ENCODE data around the gene GATA5. TPM values are rescaled to one million over a fixed set of nuclear protein-coding genes. Genes with fewer than 3 reads are reported as not detected.

GATA5 gene
- total RNA-seq, 1 experiment from 2014 or later, result not detected

DNA sequence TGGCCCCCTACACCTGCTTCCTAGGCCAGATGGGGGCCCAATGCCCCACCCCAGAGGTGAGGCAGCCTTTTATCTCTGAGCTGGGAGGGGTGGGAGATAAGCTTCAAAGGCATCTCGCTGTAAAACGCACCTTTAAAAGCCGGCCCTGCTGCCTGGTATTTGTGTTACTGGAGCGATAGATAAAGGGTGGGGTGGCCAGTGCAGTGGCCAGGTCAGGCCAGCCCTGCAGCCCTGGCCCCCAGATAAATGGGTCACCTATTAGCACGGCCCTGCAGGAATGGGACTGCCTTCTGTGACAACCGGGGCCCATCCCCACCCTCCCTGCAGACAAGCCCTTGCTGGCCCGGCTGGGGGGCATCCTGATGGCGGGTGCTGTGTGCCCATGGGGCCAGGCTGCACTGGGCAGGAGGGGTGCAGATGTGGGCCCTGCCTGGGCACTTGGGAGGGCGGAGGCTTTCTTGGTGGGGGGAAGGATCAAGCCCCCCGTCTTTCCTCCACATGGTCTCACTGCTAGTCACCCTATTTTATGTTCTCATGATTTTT is 45.4 kb downstream of the GATA5 start:
- Mint-ChIP-seq H3K27me3 (ENCODE audit: unreplicated experiment) (peaks cover 44% of the 10 kb centered on the region), H3K9me3 (ENCODE audit: low read depth, unreplicated experiment) (no peaks in the 10 kb centered on the region), H3K36me3 (ENCODE audit: insufficient read depth, unreplicated experiment) (peaks cover 24% of the 10 kb centered on the region), H3K4me1 (ENCODE audit: low read depth, unreplicated experiment) (peaks cover 43% of the 10 kb centered on the region), H3K27ac (ENCODE audit: unreplicated experiment) (no peak overlapping the region), H3K4me3 (ENCODE audit: low read depth, unreplicated experiment) (no peak overlapping the region)
- CTCF ChIA-PET, result interaction anchor here (0.8 to 1.1 kb wide), 2 partner anchors 48 to 193 kb away, joined by 3 to 4 read pairs; no protein-coding TSS in a partner anchor
- no TSS peak for BruUV-seq (replicated peaks)
- DNase-seq, result no peak
- intact Hi-C loops (cut with micrococcal nuclease; ENCODE audit: unreplicated experiment), result no loop called here
- TF ChIP-seq, protein P1, sequence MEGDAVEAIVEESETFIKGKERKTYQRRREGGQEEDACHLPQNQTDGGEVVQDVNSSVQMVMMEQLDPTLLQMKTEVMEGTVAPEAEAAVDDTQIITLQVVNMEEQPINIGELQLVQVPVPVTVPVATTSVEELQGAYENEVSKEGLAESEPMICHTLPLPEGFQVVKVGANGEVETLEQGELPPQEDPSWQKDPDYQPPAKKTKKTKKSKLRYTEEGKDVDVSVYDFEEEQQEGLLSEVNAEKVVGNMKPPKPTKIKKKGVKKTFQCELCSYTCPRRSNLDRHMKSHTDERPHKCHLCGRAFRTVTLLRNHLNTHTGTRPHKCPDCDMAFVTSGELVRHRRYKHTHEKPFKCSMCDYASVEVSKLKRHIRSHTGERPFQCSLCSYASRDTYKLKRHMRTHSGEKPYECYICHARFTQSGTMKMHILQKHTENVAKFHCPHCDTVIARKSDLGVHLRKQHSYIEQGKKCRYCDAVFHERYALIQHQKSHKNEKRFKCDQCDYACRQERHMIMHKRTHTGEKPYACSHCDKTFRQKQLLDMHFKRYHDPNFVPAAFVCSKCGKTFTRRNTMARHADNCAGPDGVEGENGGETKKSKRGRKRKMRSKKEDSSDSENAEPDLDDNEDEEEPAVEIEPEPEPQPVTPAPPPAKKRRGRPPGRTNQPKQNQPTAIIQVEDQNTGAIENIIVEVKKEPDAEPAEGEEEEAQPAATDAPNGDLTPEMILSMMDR (IDR thresholded peaks at IDR 0.05; ENCODE audit: unreplicated experiment), result no peak

DNA sequence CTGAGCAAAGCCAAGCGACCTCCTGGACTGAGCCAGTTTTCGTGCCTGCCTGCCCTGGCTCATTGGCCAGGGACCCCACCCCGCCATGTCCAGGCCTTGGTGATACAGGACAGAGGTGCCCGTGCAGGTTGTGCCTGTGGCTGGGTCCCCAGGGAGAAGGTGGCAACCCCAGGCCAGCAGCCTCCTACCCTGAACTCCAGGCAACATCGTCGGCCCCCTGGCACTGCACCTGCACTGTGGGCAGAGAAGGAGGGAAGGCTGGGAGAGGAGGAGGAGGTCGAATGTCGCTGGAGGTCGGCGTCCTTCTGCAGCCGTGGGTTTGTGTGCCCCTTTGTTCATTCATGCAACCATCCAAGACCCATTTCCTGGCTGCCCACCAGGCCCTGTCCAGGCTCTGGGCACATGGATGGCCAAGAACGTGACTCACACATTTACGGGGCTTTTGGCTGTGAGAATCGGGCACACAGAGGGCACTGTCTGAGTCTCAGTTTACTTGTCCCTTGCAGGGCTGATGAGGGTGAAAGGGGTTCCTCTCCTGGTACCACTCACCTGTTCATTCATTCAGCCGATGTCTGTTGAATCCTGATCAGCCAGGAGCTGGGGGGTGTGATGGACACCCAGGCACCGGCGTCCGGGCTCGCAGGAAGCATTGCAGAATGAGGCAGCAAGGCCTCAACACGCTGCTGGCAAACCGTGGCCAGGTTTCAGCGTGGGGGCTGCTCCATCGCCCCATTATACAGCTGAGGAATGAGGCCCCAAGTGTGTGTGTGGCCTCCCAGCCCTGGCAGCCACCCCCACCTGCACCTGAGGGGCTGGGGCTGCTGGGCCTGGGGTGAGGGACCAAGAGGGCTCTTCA is 46.1 kb downstream of the GATA5 start:
- Mint-ChIP-seq H3K9me3 (ENCODE audit: low read depth, unreplicated experiment) (no peaks in the 10 kb centered on the region), H3K27ac (ENCODE audit: unreplicated experiment) (no peak overlapping the region), H3K4me1 (ENCODE audit: low read depth, unreplicated experiment) (peaks cover 44% of the 10 kb centered on the region), H3K27me3 (ENCODE audit: unreplicated experiment) (peaks cover 37% of the 10 kb centered on the region), H3K36me3 (ENCODE audit: insufficient read depth, unreplicated experiment) (peaks cover 24% of the 10 kb centered on the region), H3K4me3 (ENCODE audit: low read depth, unreplicated experiment) (no peak overlapping the region)
- CTCF ChIA-PET, result interaction anchor here (0.8 kb wide), 1 partner anchor 48 kb away, joined by 3 read pairs; no protein-coding TSS in a partner anchor
- BruUV-seq (replicated peaks), result no TSS peak
- DNase-seq, result no peak
- intact Hi-C loops (cut with micrococcal nuclease; ENCODE audit: unreplicated experiment), result no loop called here
- TF ChIP-seq, protein P1 (IDR thresholded peaks at IDR 0.05; ENCODE audit: unreplicated experiment), result no peak

DNA sequence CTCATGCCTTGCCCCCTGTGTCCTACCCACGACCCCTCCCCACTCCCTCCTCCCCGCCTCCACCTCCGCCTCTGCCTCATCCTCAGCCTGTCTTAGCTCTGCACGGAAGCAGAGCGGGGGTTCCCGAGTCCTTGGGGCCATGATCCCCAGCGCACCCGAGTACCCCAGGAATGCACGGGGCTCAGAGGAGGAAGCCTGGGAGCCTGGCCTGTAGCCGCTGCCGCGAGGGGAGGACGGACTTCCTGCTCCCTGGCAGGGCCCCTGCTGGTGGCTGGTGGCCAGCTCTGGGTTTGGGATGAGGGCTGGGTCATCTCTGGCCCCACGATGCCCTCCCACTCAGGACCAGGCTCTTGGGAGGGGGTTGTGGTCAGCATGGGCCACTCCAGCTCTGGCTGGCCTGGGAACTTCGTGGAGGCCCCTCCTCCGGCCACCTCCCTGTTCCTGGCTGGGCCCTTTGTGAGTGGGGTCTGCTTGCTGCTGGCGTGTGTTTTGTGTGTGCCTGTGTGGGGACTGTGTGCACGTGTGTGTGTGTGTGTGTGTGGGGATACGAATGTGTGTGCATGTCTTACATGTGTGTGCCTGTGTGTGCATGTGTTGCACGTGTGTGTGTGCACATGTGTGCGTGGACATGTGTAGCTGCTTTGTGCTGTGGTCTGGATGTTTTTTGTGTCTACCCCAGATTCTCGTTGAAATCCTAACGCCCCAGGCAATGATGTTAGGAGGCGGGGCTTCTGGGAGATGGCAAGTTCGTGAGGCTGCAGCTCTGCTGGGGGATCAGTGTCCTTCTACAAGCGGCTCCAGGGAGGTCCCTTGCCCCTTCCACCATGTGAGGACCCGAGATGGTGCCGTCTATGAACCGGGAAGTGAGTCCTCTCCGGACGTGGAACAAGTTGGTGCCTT is 47.1 kb downstream of the GATA5 start:
- Mint-ChIP-seq H3K27ac (ENCODE audit: unreplicated experiment) (no peak overlapping the region), H3K36me3 (ENCODE audit: insufficient read depth, unreplicated experiment) (peaks cover 24% of the 10 kb centered on the region), H3K9me3 (ENCODE audit: low read depth, unreplicated experiment) (no peaks in the 10 kb centered on the region), H3K4me1 (ENCODE audit: low read depth, unreplicated experiment) (peaks cover 44% of the 10 kb centered on the region), H3K4me3 (ENCODE audit: low read depth, unreplicated experiment) (no peak overlapping the region), H3K27me3 (ENCODE audit: unreplicated experiment) (peaks cover 26% of the 10 kb centered on the region)
- intact Hi-C loops (cut with micrococcal nuclease; ENCODE audit: unreplicated experiment), result no loop called here
- no TSS peak for BruUV-seq (replicated peaks)
- TF ChIP-seq, protein P1 (IDR thresholded peaks at IDR 0.05; ENCODE audit: unreplicated experiment), result peak; percentile 30
- DNase-seq, result no peak
- CTCF ChIA-PET, result interaction anchor here (1.4 to 3.0 kb wide), 3 partner anchors 14 to 188 kb away, joined by 6 to 11 read pairs (median 7); no protein-coding TSS in a partner anchor

DNA sequence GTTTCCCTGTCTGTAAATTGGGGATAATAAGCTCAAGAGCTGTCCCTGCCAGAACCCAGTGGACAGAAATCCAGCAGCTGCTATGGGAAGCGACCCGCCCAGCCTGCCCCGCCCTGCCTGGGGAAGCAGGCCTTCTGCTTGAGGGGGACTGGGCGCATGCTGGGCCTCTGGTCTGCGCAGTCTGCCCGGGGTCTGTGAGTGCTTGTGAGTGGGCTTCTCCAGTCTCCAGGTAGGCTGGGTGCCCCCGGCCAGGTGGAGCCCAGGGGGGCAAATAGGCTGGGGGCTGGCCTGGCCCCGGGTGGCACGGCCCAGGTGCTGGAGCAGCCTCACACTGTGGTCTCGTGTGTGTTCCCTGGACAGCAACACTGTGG is 47.8 kb downstream of the GATA5 start:
- peaks cover 24% of the 10 kb centered on the region for H3K36me3 Mint-ChIP-seq (ENCODE audit: insufficient read depth, unreplicated experiment)
- intact Hi-C loops (cut with micrococcal nuclease; ENCODE audit: unreplicated experiment), result no loop called here
- BruUV-seq (replicated peaks), result no TSS peak
- CTCF ChIA-PET, result interaction anchor here (0.7 to 3.0 kb wide), 4 partner anchors 14 to 189 kb away, joined by 3 to 11 read pairs (median 6); no protein-coding TSS in a partner anchor
- DNase-seq, result no peak
- H3K27me3 Mint-ChIP-seq (ENCODE audit: unreplicated experiment), result peaks cover 20% of the 10 kb centered on the region
- H3K4me3 Mint-ChIP-seq (ENCODE audit: low read depth, unreplicated experiment), result peak overlapping the region; percentile 85
- no peak overlapping the region for H3K27ac Mint-ChIP-seq (ENCODE audit: unreplicated experiment)
- H3K4me1 Mint-ChIP-seq (ENCODE audit: low read depth, unreplicated experiment), result peaks cover 44% of the 10 kb centered on the region
- TF ChIP-seq, protein P1 (IDR thresholded peaks at IDR 0.05; ENCODE audit: unreplicated experiment), result no peak
- H3K9me3 Mint-ChIP-seq (ENCODE audit: low read depth, unreplicated experiment), result no peaks in the 10 kb centered on the region
